HG02798 (cell line): ENCODE measurements around the gene SLC22A7.

Source experiments
- ATAC-seq: cut with Tn5 transposase; IDR thresholded peaks from one replicate; pipeline ENCODE4 v1.9.1; 2021; ENCODE audit warnings: mild to moderate bottlenecking; ENCODE audit not compliant: unreplicated experiment, poor library complexity

Gene SLC22A7

GRCh38 chr6:43264599-43265145 is 33.4 kb upstream of the SLC22A7 start:
- ATAC-seq, result no peak

- ATAC-seq, result no peak
These were observed 32.5 kb upstream of the SLC22A7 start for GRCh38 chr6:43265564-43265963.

GRCh38 chr6:43267619-43268354 is 30.3 kb upstream of the SLC22A7 start:
- ATAC-seq, result no peak

GRCh38 chr6:43268355-43268700 is 29.7 kb upstream of the SLC22A7 start:
- ATAC-seq, result no peak

- no peak for ATAC-seq
These were observed 29.2 kb upstream of the SLC22A7 start for GRCh38 chr6:43268782-43269272.

- ATAC-seq, result peak; percentile 33
These were observed 28.6 kb upstream of the SLC22A7 start for GRCh38 chr6:43269273-43270007.

DNA sequence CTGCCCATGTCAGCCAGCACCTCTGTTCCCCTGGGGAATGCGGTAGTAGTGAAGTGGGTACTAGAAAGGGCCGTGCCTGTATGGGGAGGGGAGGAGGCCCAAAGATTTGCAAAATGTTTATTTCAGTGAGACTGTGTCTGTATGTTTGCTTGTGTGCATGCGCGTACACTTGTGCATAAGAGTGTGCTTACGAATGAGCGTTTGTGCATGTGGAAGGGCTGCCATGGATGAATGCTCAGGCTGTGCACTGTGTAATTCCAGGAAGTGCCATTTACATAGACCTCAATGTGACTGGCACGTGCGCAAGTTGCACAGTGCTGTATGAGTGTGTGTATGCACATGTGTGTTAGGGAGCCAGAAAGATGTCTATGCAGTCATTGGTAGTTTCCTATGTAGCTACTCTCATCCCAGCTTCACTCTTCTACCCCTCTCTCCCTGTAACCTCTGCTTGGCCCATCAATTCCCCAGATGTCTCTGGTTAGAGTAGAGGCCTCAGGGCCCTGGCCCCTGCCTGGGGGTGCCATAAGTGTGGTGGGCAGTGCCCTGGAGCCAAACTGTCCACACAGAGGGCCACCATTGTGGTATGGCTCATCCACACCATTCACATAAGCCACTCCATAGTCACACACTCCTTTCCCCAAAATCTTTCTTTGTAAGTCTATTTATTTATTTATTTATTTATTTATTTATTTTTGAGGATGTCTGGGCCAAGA is 26.8 kb upstream of the SLC22A7 start:
- ATAC-seq, result no peak

DNA sequence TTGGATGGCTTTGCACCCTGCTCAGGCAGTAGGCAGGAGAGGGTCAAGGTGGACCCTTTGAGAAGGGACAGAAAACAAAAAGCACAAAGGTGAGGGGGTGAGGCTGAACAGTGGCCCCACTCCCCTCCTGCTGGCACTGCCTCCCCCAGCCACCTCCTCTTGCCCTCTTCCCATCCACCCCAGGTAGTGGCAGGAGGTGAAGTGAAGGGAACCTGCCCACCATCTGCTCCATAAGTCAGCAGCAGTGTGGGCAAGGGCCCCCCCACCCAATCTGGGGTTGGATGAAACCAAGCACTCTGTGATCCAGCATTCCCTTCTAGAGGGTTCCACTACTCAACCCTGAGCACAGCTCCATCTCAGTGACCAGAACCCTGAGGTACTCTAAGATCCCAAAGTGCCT is 26.1 kb upstream of the SLC22A7 start:
- ATAC-seq, result no peak

- ATAC-seq, result no peak
These were observed 24.4 kb upstream of the SLC22A7 start for GRCh38 chr6:43273707-43274106.

DNA sequence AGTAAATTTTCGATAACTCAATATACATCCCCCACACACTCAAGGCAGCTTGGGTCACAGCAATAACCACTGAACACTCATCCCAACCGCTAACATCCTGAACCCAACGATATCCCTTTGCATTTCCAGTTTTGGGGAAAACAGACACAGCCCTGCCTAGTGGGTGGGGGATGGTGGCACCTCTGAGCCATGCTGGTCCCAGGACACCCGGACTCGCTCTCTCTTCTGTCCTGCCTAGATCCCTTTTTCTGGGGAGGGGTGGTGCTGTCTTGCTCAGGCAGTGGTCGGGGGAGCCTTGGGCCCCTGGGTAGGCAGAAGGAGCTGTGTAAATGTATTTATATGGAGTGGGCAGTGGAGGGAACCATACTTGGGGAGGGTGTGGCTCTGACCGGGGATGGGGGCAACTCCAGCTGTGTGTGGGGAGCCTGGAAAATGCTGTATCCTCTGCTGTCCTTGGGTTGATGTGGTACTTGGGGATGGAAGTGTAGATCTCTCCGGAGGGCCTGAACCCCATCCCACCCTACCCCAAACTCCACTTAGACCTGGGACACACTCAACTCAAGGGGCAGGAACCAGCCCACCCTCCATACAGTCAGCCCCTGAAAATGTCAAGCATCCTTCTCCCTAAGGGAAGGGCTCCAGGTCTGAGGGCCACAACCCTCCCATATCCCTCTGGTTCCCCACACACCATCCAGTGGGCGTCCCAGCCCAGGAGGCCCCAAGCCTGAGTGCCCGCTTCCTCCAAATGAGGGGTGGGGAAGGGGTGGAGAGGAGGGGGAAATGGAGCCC is 23.7 kb upstream of the SLC22A7 start:
- ATAC-seq, result no peak

DNA sequence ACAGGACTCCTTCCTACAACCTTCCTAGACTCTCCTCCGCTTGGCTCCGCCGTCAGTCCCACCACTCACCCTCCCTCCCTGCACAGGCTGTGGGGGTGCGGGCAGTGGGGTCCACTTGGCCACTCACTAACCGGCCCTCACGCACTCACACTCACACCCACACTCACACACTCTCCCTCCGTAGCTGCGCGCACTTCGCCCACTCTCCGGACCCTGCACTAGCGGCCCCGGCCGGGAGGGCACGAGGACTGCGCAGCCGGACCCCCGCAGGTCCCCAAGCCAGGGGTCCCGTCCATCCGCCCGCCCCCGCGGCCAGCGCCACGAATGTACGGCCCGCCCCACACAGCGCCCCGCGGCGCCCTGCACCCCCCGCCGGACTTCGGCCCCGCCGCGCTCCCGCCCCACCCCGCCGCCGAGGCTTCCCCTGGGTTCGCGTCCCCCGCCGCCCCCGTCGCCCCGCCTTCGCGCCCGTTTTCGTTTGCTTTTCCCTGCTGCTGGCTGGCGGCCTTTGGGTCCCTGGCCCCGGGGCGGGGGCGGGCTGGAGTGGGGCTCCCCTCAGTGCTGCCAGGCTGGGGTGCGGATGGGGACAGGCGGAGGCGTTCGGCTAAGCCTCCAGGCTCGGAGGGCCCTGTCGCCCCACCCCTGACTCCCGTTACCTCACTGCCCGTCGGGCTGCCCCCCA is 23.0 kb upstream of the SLC22A7 start:
- no peak for ATAC-seq

DNA sequence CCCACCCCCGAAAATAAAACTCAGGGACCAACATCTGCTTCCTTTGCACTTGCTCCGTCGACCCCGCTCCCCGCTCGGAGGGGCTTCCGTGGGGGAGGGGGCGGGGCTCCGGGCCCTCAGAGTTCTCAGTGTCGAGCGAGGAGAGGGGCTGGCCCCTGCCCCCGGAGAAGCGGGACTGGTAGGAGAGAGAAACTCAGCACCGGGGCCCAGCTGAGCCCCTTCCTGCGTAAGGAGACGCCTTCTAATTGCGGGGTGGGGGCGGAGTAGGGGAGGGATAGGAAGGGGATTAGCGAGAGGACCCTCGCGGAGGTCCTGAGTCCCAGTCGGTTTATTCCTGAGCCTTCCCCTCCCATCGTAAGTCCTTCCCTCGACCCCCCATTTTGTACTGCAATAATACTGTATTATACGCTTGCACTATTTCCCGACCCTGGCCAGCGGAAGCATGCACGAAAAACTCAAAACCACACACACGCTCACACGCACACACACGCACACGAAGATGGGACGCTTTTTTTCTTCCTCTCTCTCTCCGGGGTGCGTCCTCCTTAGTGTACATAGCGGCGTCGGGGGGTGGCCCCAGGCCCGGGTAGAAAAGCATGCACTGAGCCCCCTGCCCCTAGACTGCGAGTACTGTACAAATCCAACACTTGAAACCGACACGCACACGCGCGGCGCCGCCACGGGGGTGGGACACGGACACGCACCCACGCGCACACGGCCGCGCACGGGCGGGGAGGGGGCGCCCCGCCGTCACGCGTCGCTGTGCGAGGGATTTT is 22.1 kb upstream of the SLC22A7 start:
- no peak for ATAC-seq

DNA sequence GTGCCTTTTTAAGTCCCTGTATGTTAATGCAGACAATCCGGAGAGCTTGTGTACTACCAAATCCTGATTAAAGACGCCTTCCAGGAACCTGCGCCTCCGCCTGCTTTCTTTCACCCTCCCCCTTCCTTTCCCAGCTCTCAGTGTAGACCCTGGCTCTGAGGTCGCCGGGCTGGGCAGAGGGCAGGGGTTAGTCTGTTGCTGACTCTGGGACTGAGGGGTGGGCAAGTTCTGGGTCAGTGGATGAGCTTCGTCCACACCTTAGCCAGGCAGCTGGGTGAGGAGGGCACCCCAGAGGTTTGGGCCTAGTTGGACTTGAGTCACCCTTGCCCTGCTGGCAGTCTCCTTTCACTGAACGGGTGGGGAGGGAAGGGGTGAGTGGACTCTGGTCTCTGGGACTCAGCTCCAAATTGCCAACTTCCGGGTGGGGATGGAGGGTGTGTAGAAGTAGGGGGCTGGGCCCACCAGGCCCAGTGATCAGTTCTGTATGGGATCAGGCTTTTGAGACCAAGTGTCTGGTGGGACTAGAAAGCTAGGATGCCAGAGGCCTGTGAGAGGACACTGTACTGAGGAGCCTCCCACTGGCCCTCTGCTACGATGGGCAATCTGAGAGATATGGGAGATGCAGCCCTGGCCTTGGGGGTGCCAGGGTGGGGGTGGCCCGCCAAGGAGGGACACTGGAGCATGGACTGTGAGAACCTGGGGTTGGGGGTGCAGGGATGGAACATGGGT is 21.3 kb upstream of the SLC22A7 start:
- ATAC-seq, result no peak

- ATAC-seq, result no peak
These were observed 20.8 kb upstream of the SLC22A7 start for GRCh38 chr6:43277306-43277642.

DNA sequence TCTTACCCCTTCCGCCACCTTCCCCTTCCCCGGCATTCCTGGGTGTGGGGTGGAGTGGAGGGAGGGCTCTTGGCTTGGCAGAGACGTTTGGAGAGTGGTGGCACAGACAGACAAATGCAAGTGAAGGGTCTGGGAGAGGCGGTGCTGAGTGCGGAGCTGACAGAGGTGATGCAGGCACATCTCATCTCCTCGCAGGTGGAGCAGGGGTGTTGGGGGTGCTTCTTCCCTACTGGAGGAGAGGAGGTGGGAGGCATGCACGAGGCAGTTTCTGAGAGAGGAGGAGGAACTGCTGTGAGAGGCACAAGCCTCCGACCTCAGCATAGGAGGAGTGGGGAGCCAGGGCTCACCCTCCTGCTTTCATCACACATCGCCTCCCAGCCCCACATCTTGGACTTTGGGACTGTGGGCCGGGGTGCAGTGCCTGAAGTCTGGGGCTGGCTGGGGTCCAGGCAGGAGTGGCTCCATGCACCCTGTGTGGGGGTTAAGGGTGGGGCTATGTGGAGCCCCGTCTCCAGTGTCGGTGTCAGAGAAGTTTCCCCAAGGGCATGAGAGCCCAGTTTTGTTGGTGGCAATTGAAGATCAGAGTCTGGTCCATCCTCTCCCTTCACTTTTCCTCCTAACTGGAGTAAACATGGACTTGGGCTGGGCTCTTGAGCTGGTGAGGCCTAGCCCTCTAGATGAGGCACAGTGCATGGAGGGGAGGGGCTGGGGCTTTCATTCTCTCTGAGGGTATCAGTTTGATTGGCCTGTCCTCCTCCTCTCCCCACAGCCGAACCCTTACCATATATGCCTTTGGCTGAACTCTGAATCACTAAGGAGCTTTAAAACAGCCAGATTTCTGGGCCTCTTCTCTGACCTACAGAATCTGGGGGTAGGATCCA is 20.2 kb upstream of the SLC22A7 start:
- ATAC-seq, result no peak

- no peak for ATAC-seq
These were observed 19.5 kb upstream of the SLC22A7 start for GRCh38 chr6:43278524-43279078.

DNA sequence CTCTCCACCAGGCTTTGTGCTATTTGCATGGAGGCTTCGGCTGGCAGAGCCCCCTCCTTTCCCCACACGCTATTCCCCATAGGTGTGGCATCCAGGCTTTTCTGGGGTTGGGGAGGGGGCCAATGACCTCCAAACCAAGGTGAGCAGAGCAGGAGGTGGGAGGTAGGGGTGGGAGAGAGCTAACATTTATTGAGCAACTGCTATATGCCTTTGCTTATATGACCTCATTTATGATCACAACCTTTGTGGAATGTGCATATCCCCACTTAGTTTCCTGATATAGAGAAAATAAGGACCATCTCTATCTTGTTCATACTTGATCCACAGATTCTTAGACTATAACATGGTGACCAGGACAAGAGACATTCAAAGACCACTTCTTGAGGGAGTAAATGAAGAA is 17.8 kb upstream of the SLC22A7 start:
- no peak for ATAC-seq
